ENCODE results near the gene KIF7. TPM values are rescaled to one million over a fixed set of nuclear protein-coding genes. Genes with fewer than 3 reads are reported as not detected.

Gene KIF7
- total RNA-seq, 3 donors from 2014 or later (not counting 1 experiment from before 2014, with no cell fraction given) = 0.93 to 3.6 (median 1.6) TPM

- peak in 1 of 3 donors; percentile 17 for ATAC-seq
These were observed 23.4 kb downstream of the KIF7 start for GRCh38 chr15:89631902-89632264.

GRCh38 chr15:89630974-89631901 is 24.0 kb downstream of the KIF7 start:
- no peak for TF ChIP-seq CTCF (IDR thresholded peaks at IDR 0.05)
- intact Hi-C loops (cut with micrococcal nuclease) = no loop called here
- DNase-seq (no peak), ATAC-seq (no peak)
- Histone ChIP-seq H3K4me1 (ENCODE audit: control insufficient read depth, insufficient read depth, low read length) (no peaks in the 10 kb centered on the region), H3K9me3 (ENCODE audit: control insufficient read depth, insufficient read depth, low read length) (no peaks in the 10 kb centered on the region), H3K4me3 (ENCODE audit: low read length) (no peak overlapping the region), H3K27me3 (ENCODE audit: control insufficient read depth, insufficient read depth, low read length) (no peaks in the 10 kb centered on the region), H3K27ac (ENCODE audit: low read length) (no peak overlapping the region), H3K36me3 (ENCODE audit: control insufficient read depth, insufficient read depth, low read length) (no peaks in the 10 kb centered on the region)
- no peaks in the 10 kb centered on the region for H3K27me3 Mint-ChIP-seq (ENCODE audit: low read depth in 2 of 2)
- H3K4me3 Mint-ChIP-seq = no peak overlapping the region
- no peak overlapping the region for H3K27ac Mint-ChIP-seq
- no peaks in the 10 kb centered on the region for H3K36me3 Mint-ChIP-seq
- WGBS (ENCODE audit: insufficient coverage) = 95% methylated on average over 30 of the region's 30 CpGs
- H3K9me3 Mint-ChIP-seq = no peaks in the 10 kb centered on the region
- no peaks in the 10 kb centered on the region for H3K4me1 Mint-ChIP-seq

More at GRCh38 chr15:89631902-89632264, 23.4 kb downstream of the KIF7 start:
- Histone ChIP-seq H3K36me3 (ENCODE audit: control insufficient read depth, insufficient read depth, low read length) (no peaks in the 10 kb centered on the region), H3K4me1 (ENCODE audit: control insufficient read depth, insufficient read depth, low read length) (no peaks in the 10 kb centered on the region), H3K9me3 (ENCODE audit: control insufficient read depth, insufficient read depth, low read length) (no peaks in the 10 kb centered on the region), H3K27ac (ENCODE audit: low read length) (no peak overlapping the region), H3K27me3 (ENCODE audit: control insufficient read depth, insufficient read depth, low read length) (no peaks in the 10 kb centered on the region), H3K4me3 (ENCODE audit: low read length) (no peak overlapping the region)
- Mint-ChIP-seq H3K36me3 (no peaks in the 10 kb centered on the region), H3K4me3 (no peak overlapping the region), H3K27ac (no peak overlapping the region), H3K9me3 (no peaks in the 10 kb centered on the region), H3K27me3 (ENCODE audit: low read depth in 2 of 2) (no peaks in the 10 kb centered on the region), H3K4me1 (no peaks in the 10 kb centered on the region)
- DNase-seq = no peak
- TF ChIP-seq CTCF (IDR thresholded peaks at IDR 0.05) = no peak
- WGBS (ENCODE audit: insufficient coverage) = 86% methylated on average over 10 of the region's 10 CpGs
- intact Hi-C loops (cut with micrococcal nuclease) = no loop called here

- Mint-ChIP-seq H3K27me3 (ENCODE audit: low read depth in 2 of 2) (no peaks in the 10 kb centered on the region), H3K36me3 (no peaks in the 10 kb centered on the region)
These were observed 25.0 kb downstream of the KIF7 start for GRCh38 chr15:89630260-89630659.

More at GRCh38 chr15:89630260-89630659, 25.0 kb downstream of the KIF7 start:
- no peaks in the 10 kb centered on the region for H3K4me1 Mint-ChIP-seq
- Histone ChIP-seq H3K9me3 (ENCODE audit: control insufficient read depth, insufficient read depth, low read length) (no peaks in the 10 kb centered on the region), H3K27ac (ENCODE audit: low read length) (no peak overlapping the region), H3K4me3 (ENCODE audit: low read length) (no peak overlapping the region), H3K4me1 (ENCODE audit: control insufficient read depth, insufficient read depth, low read length) (no peaks in the 10 kb centered on the region), H3K27me3 (ENCODE audit: control insufficient read depth, insufficient read depth, low read length) (no peaks in the 10 kb centered on the region), H3K36me3 (ENCODE audit: control insufficient read depth, insufficient read depth, low read length) (no peaks in the 10 kb centered on the region)
- 94% methylated on average over 14 of the region's 14 CpGs for WGBS (ENCODE audit: insufficient coverage)
- no peak for DNase-seq
- intact Hi-C loops (cut with micrococcal nuclease) = no loop called here
- H3K27ac Mint-ChIP-seq = no peak overlapping the region
- no peak overlapping the region for H3K4me3 Mint-ChIP-seq
- TF ChIP-seq CTCF (IDR thresholded peaks at IDR 0.05) = no peak
- no peak for ATAC-seq
- no peaks in the 10 kb centered on the region for H3K9me3 Mint-ChIP-seq

Measured in natural killer cell (primary cell).